MCF 10A (cell line): ENCODE data around the gene NAA25. TPM values are rescaled to one million over a fixed set of nuclear protein-coding genes. Genes with fewer than 3 reads are reported as not detected.

Experiments
- Bru-seq: library from RNA; stranded (reverse); fragments of 400-500 nt; gene quantifications from one replicate; lab custom pipeline; 2021; lab: Mats Ljungman, UMichigan
- BruChase-seq, 2 experiments: library from RNA; stranded (reverse); fragments of 400-500 nt; gene quantifications; one replicate each; lab custom pipeline; 2021; lab: Mats Ljungman, UMichigan
- BruUV-seq: library from RNA; stranded (reverse); fragments of 400-500 nt; replicated peaks from 2 replicates; lab custom pipeline; 2021; lab: Mats Ljungman, UMichigan
- CTCF ChIA-PET: fragments of 300-600 bp; sonication (Branson Sonifier 250); formaldehyde crosslinking; extraction: SDS; loops from one replicate; lab custom pipeline; 2021; ENCODE audit warnings: antibody characterized with exemption, inconsistent platforms; lab: Yijun Ruan, JAX
- POLR2A ChIA-PET: fragments of 300-600, 350-650 bp; sonication (Branson Sonifier 250); formaldehyde crosslinking; extraction: SDS; loops from one replicate; lab custom pipeline; 2020; ENCODE audit warnings: antibody characterized with exemption, inconsistent platforms; lab: Yijun Ruan, JAX
- DNase-seq: peaks from one replicate; pipeline ENCODE4 v3.0.0-alpha.2; 2018; ENCODE audit not compliant: unreplicated experiment
- H3K27ac Mint-ChIP-seq: one replicate; pipeline ENCODE4 v1.8.0; 2022; ENCODE audit warnings: mild to moderate bottlenecking, low read depth, mixed read lengths; ENCODE audit not compliant: unreplicated experiment
- H3K27me3 Mint-ChIP-seq: one replicate; pipeline ENCODE4 v1.8.0; 2022; ENCODE audit warnings: mixed read lengths; ENCODE audit not compliant: insufficient read depth, unreplicated experiment
- H3K36me3 Mint-ChIP-seq: one replicate; pipeline ENCODE4 v1.8.0; 2022; ENCODE audit warnings: mild to moderate bottlenecking, moderate library complexity, mixed read lengths; ENCODE audit not compliant: insufficient read depth, unreplicated experiment
- H3K4me1 Mint-ChIP-seq: one replicate; pipeline ENCODE4 v1.8.0; 2022; ENCODE audit warnings: mixed read lengths; ENCODE audit not compliant: insufficient read depth, unreplicated experiment
- H3K4me3 Mint-ChIP-seq: one replicate; pipeline ENCODE4 v1.8.0; 2022; ENCODE audit warnings: mild to moderate bottlenecking, moderate library complexity, mixed read lengths; ENCODE audit not compliant: unreplicated experiment
- H3K9me3 Mint-ChIP-seq: one replicate; pipeline ENCODE4 v1.8.0; 2022; ENCODE audit warnings: mixed read lengths; ENCODE audit not compliant: unreplicated experiment
- CTCF ChIP-seq: fragments of 200-600 bp; IDR thresholded peaks from one replicate; pipeline ENCODE4 v1.8.0; 2022; ENCODE audit warnings: antibody characterized with exemption, mild to moderate bottlenecking; ENCODE audit not compliant: unreplicated experiment
- intact Hi-C: fragments of 100-400 bp; cut with micrococcal nuclease; formaldehyde crosslinking; loops from 2 replicates; pipeline ENCODE4 v1.14.1; 2022
- long read RNA-seq: library from polyadenylated mRNA; stranded (forward); transcript quantifications from one replicate; pipeline ENCODE4 v2.0.0, GENCODE V29; 2022
- total RNA-seq: library from RNA; stranded (reverse); gene quantifications from 2 replicates; pipeline ENCODE4 v1.2.3, GENCODE V29; 2022

The NAA25 gene
- total RNA-seq (37.1 and 39.2 TPM in 2 replicates), Bru-seq, nascent RNA (percentile 90 among the genes with signal in this experiment), BruChase-seq, experiment 1, labeled RNA remaining after a 6-hour chase (percentile 88 among the genes with signal in this experiment), BruChase-seq, experiment 2, labeled RNA remaining after a 2-hour chase (percentile 89 among the genes with signal in this experiment)
- long read RNA-seq, full-length matches to known transcripts = 24 of 64 reads
- long read RNA-seq, partial matches to known transcripts = 19 of 64 reads
- long read RNA-seq, other reads (novel, unspliced or antisense) = 21 of 64 reads

DNA sequence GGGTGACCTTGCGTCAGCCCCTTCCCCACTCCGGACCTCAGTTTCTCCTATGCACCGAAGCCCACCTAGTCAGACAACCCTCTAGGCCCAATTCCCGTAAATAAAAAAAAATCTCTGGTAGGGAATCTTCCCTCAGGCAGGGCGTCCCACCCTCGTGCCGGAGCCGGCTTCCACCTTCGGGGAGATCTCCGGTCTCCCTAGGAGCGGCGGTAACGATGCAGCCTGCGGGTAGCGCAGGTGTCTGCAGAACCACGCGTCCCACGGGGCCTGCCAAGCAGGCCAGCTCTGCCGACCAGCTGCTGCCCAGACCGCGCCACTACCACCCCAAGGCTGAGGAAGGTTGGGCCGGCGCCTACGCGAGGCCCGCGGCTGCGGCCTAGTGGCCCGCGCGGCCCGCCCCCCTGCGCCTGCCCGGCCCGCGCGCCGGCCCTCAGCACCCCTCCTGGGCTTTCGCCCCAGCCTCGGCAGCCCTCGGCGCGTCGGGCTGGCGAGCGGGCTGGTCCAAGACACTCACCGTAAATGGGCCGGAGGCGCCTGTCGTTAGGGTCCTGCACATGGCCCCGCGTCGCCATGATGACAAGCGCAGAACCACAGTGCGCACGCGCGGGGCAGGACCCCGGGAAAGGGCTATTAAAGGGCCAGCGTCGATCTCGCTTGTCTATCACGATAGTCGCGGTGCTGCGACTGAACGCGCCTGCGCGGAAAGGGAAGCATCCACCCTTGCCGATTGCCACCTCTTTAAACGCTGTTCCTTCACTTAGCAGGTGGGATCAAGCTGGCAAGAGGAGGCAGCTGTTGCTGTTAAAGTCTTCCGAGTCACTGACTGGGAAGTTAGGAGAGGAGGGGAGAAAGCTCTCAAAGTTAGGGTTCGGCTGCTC, at the start of gene NAA25:
Gene NAA25, minus strand, starts transcription at position 582 of the 878 bp plus-strand sequence. Its CDS starts 10 bp downstream, at position 572.
- Mint-ChIP-seq H3K4me1 (peaks cover 25% of the 10 kb centered on the region), H3K27me3 (no peaks in the 10 kb centered on the region), H3K36me3 (peaks cover 26% of the 10 kb centered on the region), H3K27ac (peak within 1 kb of the TSS; percentile 90), H3K4me3 (peak within 1 kb of the TSS; percentile 93), H3K9me3 (no peaks in the 10 kb centered on the region)
- no peak for TF ChIP-seq CTCF
- ChIA-PET CTCF (interaction anchor here (0.9 to 2.4 kb wide), 6 partner anchors 12 to 147 kb away, joined by 3 to 7 read pairs (median 3); partner anchors contain the start of gene TRAFD1), POLR2A (interaction anchor here (0.6 to 13.8 kb wide), 21 partner anchors 8 to 805 kb away, joined by 3 to 530 read pairs (median 3); partner anchors contain the start of genes ERP29, MAPKAPK5, PTPN11 and TMEM116)
- BruUV-seq = no TSS peak
- DNase-seq = peak; percentile 88
- intact Hi-C loops = no loop called here

GRCh38 chr12:112153893-112154219, 45.3 kb upstream of the NAA25 start:
- no peak for TF ChIP-seq CTCF
- DNase-seq = no peak
- CTCF ChIA-PET = no interaction called here
- Mint-ChIP-seq H3K36me3 (peaks cover 81% of the 10 kb centered on the region), H3K4me1 (no peaks in the 10 kb centered on the region), H3K27ac (no peak overlapping the region), H3K27me3 (no peaks in the 10 kb centered on the region), H3K9me3 (no peaks in the 10 kb centered on the region), H3K4me3 (no peak overlapping the region)
- POLR2A ChIA-PET = interaction anchor here (0.8 kb wide), 2 partner anchors 42 to 47 kb away, joined by 3 to 6 read pairs; no protein-coding TSS in a partner anchor
- intact Hi-C loops = no loop called here
- no TSS peak for BruUV-seq

GRCh38 chr12:112153181-112153892, 44.8 kb upstream of the NAA25 start:
- Mint-ChIP-seq H3K27ac (no peak overlapping the region), H3K27me3 (no peaks in the 10 kb centered on the region), H3K4me3 (no peak overlapping the region), H3K4me1 (peaks cover under 1% of the 10 kb centered on the region), H3K9me3 (no peaks in the 10 kb centered on the region), H3K36me3 (peaks cover 81% of the 10 kb centered on the region)
- CTCF ChIA-PET = no interaction called here
- intact Hi-C loops = no loop called here
- no peak for TF ChIP-seq CTCF
- no TSS peak for BruUV-seq
- POLR2A ChIA-PET = interaction anchor here (0.8 to 1.3 kb wide), 3 partner anchors 28 to 46 kb away, joined by 3 to 6 read pairs (median 4); partner anchors contain the start of gene TRAFD1
- DNase-seq = no peak
